EH (cell line): ENCODE data around the gene AMY1A.
"Not testable (repeated sequence)": the region's sequence is repeated elsewhere in the genome, so short reads cannot be mapped to it uniquely, and the experiment has no call there.

Experiments used
- DNase-seq: peaks from one replicate; pipeline ENCODE4 v3.0.0-alpha.2; 2015; ENCODE audit warnings: low read depth

The AMY1A gene

GRCh38 chr1:103655460-103655859 is at the start of gene AMY1A:
Gene AMY1A, plus strand, starts transcription at chr1:103655760. Its CDS starts 571 bp downstream, at chr1:103656331.
- DNase-seq: not testable (repeated sequence)

DNA sequence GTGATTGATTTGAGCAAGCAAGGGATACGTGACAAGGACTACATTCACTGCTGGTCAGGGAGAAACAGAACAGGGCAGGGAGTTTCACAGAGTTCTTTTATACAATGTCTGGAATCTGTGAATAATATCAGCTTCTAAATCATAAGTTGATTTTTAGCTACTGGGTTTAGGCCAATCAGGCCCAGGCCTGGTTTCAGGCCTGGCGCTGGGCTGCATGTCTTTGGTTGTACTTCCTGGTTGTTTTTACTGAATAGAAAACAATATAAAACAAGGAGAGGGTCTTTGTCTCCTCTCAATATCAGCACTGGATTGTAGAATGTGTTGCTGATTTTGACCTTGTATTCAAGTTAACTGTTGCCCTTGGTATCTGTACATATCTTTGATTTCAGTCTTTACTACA is 39.2 kb upstream of the AMY1A start:
- no peak for DNase-seq

GRCh38 chr1:103616994-103617477 is 38.5 kb upstream of the AMY1A start, which contains the start of gene AMY2A:
Gene AMY2A, plus strand, starts transcription at chr1:103617427. Its CDS starts 14 bp downstream, at chr1:103617441.
- DNase-seq: not testable (repeated sequence)

GRCh38 chr1:103627436-103627835 is 28.1 kb upstream of the AMY1A start:
- DNase-seq: not testable (repeated sequence)

DNA sequence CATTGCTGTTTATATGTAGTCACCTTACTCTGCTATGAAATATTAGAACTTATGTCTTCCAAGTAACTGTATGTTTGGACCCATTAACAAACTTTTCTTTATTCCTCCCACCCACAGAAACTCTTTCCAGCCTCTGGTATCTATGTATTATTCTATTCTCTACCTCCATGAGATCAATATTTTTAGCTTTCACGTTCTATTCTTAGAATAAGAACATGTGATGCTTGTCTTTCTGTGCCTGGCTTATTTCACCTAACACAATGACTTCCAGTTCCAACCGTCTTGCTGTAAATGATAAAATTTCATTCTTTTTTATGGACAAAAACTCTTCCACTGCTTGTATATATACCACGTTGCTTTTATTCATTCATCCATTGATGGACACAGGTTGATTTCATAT is 14.4 kb upstream of the AMY1A start:
- not testable (repeated sequence) for DNase-seq

GRCh38 chr1:103643908-103644307 is 11.7 kb upstream of the AMY1A start:
- not testable (repeated sequence) for DNase-seq

DNA sequence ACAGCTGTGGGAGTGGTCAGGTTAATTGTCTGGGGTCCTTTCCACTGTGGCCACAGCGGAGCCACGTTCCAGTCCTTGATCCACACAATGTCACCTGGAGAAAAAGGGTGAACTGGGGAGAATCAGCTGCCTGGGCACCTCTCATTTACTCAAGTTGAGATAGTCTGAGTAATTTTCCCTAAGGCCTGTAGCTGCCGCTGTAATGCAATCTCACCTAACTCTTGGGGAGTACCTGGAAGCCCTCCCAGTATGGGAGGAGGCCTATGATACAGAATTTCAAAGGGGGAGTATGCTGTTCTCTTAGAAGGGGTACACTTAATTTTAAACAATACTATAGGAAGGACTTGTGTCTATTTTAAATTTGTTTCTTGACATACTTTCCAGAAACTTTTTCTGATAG is 5.3 kb upstream of the AMY1A start:
- not testable (repeated sequence) for DNase-seq

DNA sequence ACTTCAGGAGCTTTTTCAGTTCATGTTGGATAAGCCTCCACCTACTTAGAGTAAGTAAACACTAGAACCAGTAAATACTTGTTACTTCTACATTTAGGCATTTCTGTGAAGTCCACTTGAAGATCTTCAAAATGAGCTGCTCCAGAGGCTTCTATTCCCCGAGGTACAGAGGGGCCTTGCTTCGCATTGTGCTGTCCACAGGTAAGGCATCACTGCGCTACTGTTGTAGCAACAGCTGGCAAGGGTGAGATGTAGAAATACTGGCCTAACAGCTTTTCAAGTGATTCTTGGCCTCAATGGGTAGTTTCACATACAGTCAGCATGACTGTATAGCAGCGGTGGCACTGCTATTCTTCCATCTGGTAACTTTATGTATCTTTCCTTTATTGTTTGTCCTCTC is 4.7 kb upstream of the AMY1A start:
- DNase-seq: not testable (repeated sequence)

- not testable (repeated sequence) for DNase-seq
Measured at GRCh38 chr1:103654133-103654532, 1.4 kb upstream of the AMY1A start.

DNA sequence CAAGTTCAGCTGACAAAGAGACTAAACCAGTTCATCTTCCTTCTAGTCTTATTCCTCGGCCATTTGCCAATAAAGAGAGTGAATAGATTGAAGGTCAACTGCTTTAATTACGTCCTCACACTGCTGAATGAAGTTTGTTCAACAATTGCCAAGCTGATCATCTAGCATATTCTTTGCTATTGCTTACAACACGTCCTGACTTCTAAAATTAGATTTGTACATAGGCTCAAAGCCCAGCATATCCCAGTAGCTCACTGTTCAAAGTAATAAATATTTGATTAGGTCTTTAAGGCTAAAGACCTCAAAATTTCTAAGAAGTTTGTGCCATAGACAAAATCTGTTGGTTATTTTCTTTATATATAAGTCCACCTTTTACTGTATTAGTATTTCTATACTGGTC is 20.8 kb downstream of the AMY1A start:
- not testable (repeated sequence) for DNase-seq

DNA sequence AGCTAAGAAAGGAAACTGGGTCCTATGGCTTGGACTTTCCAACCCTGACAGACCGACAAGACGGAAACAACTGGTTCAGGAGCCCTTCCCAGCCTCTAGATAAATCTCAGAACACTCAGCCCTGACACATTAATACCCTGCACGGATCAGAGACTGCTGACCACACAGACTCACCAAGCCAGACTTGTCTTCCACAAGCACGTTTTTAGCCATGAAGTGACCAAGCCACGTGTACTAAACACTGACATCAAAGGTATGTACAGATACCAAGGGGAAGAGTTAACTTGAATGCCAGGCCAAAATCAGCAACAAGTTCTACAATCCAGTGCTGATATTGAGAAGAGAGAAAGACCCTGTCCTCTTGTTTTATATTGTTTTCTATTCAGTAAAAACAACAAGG is 40.5 kb downstream of the AMY1A start, which contains the start of gene AMY1B:
TSS of gene AMY1B (minus strand) at position 101 of the 400 bp plus-strand sequence. CDS start 571 bp downstream, outside the sequence.
- not testable (repeated sequence) for DNase-seq

DNA sequence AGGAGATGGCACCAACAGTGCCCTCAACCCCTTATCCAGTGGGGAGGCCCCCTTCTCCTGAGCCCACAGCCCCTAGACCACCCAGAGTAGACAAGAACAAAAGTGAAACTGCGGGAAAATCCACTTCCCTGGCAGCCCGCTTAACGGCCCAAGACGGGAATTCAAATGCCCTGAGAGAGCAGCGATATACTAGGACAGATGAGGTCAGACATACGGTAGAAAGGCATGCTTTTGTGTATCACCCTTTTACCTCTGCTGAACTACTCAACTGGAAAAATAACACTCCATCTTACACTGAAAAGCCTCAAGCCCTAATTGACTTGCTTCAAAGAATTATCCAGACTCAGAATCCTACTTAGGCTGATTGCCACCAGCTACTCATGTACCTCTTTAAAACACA is 41.9 kb downstream of the AMY1A start:
- DNase-seq: not testable (repeated sequence)

- not testable (repeated sequence) for DNase-seq
Measured at GRCh38 chr1:103700669-103701068, 45.1 kb downstream of the AMY1A start.

GRCh38 chr1:103701256-103701655 is 45.7 kb downstream of the AMY1A start:
- DNase-seq: not testable (repeated sequence)

GRCh38 chr1:103707670-103708069 is 52.1 kb downstream of the AMY1A start:
- DNase-seq: not testable (repeated sequence)

DNA sequence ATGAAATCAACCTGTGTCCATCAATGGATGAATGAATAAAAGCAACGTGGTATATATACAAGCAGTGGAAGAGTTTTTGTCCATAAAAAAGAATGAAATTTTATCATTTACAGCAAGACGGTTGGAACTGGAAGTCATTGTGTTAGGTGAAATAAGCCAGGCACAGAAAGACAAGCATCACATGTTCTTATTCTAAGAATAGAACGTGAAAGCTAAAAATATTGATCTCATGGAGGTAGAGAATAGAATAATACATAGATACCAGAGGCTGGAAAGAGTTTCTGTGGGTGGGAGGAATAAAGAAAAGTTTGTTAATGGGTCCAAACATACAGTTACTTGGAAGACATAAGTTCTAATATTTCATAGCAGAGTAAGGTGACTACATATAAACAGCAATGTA is 54.8 kb downstream of the AMY1A start:
- not testable (repeated sequence) for DNase-seq
